Embryonic facial prominence (tissue), 1 donor: Measurements from ENCODE around the gene WDR1.
A peak's percentile ranks its signal among the peaks of the same experiment; 100 is the strongest.
"Not testable (repeated sequence)": the region's sequence is repeated elsewhere in the genome, so short reads cannot be mapped to it uniquely, and the experiment has no call there.

Source experiments
- DNase-seq: peaks from one replicate; pipeline ENCODE4 v3.0.0-alpha.2; 2016; ENCODE audit errors: extremely low spot score

Gene WDR1

GRCh38 chr4:10130178-10130888 lies 13.7 kb upstream of the WDR1 start:
- DNase-seq, result no peak

DNA sequence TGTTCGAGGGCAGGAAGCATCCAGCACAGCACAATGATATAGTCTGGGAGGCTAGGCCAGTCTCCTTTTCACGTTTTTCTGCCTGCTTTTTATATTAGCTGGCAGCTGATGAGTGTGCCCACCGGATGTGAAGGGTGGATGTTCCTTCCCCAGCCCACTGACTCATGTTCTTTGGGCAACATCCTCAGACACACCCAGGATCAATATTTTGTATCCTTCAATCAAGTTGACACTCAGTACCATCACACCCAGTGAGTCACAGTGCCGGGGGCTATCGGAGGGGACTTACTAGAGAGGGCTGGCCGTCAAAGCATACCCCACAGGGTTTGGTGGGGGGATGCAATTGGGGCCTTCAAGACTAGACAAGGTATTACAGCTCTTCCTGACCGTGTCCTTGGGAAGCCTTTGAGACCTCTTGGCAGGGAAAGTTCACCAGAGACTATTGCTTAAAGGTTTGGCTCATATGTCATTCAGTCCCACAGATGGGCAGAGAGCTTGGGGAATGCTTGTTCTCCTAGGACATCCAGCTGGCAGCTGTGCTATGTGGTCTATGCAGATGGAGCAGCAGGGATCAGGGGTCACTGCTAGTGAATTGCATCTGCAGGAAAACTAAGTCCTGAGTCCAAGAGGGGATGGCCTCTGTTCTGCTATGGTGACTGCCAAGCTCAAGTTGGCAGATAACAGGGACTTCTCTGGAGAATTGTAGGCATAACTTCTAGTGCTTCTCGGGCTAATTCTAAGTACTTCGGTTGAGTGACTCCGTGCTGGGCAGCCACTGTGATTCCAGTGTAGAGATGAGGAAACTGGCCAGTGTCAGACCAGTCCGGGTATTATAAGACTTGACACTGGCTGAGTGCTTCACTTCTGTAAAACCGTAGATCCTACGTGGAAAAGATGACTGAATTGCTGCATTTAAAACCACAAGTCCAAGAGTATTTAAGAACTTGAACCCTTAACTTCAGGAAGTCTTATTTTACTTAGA lies 12.9 kb upstream of the WDR1 start:
- DNase-seq, result no peak

DNA sequence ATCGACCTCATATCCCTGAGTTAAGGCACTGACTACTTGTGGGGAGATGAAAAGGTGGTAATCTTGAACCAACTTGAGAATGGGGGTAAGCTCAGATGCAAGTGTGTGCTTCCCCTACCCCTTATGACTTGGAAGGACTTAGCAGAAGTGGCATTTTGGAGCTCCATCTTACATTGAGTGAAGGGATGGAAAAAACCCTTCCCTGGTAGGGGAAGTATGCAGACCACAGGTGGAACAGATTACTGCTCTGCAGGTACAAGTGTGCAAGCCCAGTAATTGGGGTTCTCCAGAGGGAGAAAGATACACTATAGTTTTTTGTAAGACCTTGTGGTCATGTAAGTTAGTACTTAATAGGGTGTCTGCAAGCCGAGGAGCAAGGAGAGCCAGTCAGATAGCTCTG lies 12.2 kb upstream of the WDR1 start:
- no peak for DNase-seq

DNA sequence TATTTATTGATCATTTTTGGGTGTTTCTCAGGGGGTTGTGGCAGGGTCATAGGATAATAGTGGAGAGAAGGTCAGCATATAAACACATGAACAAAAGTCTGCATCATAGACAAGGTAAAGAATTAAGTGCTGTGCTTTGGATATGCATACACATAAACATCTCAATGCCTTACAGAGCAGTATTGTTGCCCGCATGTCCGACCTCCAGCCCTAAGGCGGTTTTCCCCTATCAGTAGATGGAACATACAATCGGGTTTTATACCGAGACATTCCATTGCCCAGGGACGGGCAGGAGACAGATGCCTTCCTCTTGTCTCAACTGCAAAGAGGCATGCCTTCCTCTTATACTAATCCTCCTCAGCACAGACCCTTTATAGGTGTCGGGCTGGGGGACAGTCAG lies 10.9 kb upstream of the WDR1 start:
- not testable (repeated sequence) for DNase-seq

GRCh38 chr4:10124167-10124930 lies 7.8 kb upstream of the WDR1 start:
- no peak for DNase-seq

GRCh38 chr4:10123227-10124101 lies 6.9 kb upstream of the WDR1 start:
- peak; percentile 34 for DNase-seq

GRCh38 chr4:10122236-10122932 lies 5.8 kb upstream of the WDR1 start:
- DNase-seq, result no peak

- DNase-seq, result no peak
Measured at GRCh38 chr4:10121568-10122208, 5.1 kb upstream of the WDR1 start.

- DNase-seq, result no peak
Measured at GRCh38 chr4:10120943-10121567, 4.5 kb upstream of the WDR1 start.

- DNase-seq, result no peak
Measured at GRCh38 chr4:10119773-10120172, 3.2 kb upstream of the WDR1 start.

GRCh38 chr4:10119278-10119677 lies 2.7 kb upstream of the WDR1 start:
- no peak for DNase-seq

- no peak for DNase-seq
Measured at GRCh38 chr4:10118048-10119004, 1.7 kb upstream of the WDR1 start.

DNA sequence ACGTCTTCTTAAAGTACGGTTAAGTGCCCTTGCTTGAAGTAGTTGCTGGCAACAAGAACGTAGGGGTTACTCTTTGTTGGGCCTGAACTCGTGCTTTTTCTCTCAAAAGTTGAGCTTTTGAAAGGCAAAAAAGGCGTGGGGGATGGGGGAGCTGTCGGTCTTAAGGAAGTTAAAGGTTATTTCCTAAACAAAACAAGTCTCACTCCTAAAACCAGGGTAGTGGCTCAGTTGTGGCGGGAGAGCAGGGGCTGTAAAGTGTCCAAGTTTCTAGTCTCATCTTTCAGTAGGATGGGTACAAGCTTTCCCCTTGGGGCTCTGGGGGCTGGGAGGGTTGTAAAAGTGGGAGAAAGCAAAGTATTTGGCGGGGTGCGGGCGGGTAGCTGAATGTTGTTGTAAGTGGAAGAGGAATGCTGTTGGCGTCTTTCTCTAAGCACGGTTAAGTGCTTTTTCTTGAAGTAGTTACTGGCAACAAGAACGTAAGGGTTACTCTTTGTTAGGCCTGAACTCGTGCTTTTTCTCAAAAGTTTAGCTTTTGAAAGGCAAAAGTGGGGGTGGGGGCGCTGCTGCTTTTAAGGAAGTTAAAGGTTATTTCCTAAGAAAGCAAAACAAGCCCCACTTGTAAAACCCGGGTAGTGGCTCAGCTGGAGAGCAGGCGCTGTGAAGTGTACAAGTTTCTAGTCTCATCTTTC lies 904 bp upstream of the WDR1 start:
- DNase-seq, result peak; percentile 45

- no peak for DNase-seq
Measured at GRCh38 chr4:10115797-10116568, 616 bp downstream of the WDR1 start.

- DNase-seq, result no peak
Measured at GRCh38 chr4:10115271-10115796, 1.3 kb downstream of the WDR1 start.

GRCh38 chr4:10114607-10115006 lies 2.0 kb downstream of the WDR1 start:
- DNase-seq, result no peak

DNA sequence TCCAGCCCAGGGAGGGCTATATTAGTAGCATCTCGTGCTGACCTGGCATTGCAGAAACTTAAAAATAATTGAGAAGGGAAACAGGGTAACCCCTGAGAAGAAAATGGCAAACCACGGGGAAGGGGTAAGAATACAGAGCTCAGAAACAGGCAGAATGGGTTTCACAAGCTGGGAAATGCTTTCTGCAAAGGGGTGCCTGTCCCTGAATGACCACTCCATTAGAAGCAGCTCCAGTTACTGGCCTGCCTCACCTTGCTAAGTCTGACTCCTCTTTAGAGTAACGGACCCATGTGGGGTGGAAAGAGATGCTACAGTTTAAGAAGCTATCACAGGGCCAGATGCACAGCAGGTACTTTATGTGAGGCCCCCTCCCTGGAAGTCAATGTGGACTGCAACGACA lies 2.5 kb downstream of the WDR1 start:
- DNase-seq, result no peak
